G401.6 (cell line): Measurements from ENCODE around the gene AMDHD1.
A peak's percentile ranks its signal among the peaks of the same experiment; 100 is the strongest.

Source experiments
- FAIRE-seq: peaks from 2 replicates; lab custom pipeline; 2012; peaks lifted over from hg19 to GRCh38; lab: Jason Lieb, UNC

AMDHD1 gene

GRCh38 chr12:95943330-95943842 is at the start of gene AMDHD1:
Gene AMDHD1, plus strand, starts transcription at chr12:95943331. Its CDS starts 68 bp downstream, at chr12:95943399.
- no peak for FAIRE-seq

DNA sequence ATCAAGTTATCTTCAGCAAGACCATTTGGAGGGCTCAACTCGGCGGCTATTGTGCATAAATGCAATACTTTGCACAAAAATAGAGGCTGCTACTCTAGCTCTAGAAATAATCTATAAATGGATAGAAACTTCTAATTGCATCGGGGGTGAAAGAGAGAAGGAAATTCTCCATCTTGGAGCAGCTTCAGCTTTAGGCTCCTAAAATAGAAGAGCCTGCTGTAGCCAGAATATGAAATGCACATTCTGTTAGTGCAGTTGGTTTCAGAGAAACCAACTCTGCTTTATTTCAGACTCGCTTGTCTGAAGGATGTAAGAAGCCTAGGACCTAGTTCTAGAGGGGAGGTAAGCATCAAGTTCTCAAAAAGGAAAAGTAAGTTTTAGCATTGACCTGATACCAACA is 46.3 kb upstream of the AMDHD1 start:
- FAIRE-seq: no peak

- no peak for FAIRE-seq
These were observed 45.0 kb upstream of the AMDHD1 start for GRCh38 chr12:95898081-95898480.

DNA sequence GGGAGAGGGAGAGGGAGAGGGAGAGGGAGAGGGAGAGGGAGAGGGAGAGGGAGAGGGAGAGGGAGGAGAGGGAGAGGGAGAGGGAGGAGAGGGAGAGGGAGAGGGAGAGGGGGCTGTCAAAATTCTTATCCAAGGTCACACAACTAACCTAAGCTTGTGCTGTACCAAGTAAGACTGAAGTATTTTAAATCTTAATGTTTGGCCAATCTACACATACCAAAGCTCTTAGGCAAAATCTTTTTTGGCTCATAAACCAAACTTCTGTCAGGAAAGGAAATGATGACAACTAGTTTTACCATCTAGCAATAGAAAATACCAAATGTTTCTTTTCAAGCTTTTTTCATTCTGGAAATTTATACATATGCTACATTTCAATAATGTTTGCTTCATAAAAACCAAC is 34.6 kb upstream of the AMDHD1 start:
- FAIRE-seq: no peak

DNA sequence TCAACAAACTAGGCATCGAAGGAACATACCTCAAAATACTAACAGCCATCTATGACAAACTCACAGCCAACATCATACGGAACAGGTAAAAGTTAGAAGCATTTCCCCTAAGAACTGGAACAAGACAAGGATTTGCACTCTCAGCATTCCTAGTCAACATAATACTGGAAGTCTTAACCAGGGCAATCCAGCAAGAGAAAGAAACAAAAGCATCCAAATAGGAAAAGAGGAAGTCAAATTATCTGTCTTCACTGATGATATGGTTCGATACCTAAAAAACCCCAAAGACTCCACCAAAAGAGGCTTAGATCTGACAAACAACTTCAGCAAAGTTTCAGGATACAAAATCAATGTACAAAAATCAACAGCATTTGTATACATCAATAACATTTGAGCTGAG is 33.3 kb upstream of the AMDHD1 start:
- no peak for FAIRE-seq

DNA sequence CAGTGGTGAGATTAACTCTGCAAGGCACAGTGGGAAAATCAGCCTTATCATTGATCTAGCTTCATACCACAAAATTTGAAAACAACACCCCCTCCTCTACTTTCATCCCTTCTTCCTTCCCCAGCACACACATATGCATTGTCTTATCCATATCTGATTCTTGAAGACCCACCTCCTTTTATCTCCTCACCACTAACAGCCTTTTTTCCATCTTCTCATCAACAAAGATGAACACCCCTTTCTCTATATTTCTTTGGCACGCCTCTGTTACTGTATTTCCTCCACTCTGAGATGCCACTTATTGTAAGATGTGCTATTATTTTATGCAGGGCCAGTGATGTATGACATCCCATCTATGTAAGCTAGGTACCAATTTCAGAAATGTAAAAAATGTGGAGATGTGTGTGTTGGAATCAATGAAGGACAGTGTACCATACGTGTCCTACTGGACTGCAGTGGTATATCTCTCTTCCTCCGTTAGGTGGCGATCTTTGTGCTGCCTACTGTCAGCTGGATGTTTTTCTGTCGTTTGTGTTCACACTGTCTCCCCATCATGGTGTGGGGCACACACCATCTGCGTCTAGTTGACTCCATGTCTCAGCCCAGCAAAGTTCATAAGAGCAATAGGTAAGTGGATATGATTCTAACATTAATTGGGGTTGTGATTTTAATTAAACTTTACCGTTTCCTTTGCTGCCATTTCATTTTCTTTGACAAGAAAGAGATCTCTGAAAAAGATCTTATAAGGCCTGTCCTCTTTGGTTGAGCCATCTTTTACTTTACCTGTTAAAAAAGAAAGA is 24.7 kb upstream of the AMDHD1 start:
- FAIRE-seq: peak; percentile 93

- FAIRE-seq: no peak
These were observed 24.0 kb upstream of the AMDHD1 start for GRCh38 chr12:95919110-95919509.

- FAIRE-seq: no peak
These were observed 20.9 kb upstream of the AMDHD1 start for GRCh38 chr12:95922231-95922630.

- no peak for FAIRE-seq
These were observed 2.6 kb upstream of the AMDHD1 start for GRCh38 chr12:95940514-95940913.

DNA sequence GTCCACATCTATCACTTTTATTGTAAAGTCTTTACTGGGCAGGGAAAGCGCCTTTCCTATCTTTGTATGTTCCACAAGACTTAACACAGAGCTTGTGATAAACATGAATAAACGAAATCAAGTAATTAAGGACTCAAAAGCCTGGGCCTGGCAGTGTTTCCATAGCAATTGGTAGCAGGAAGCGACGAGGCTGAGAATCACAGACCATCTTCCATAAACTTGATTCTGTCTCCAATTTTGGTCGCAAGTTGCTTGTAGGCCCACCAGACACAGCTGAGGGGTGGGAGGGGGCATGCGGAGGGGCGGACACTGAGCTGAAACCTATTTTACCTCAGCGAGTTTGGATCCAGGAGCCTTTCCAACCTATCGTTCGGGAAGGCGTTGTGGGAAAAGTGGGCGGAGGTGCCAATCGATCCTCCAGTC is 1.0 kb upstream of the AMDHD1 start:
- no peak for FAIRE-seq

- no peak for FAIRE-seq
These were observed 404 bp upstream of the AMDHD1 start, which contains the start of gene CCDC38 for GRCh38 chr12:95942524-95943329. Gene CCDC38, minus strand, starts transcription at chr12:95942614. Its CDS starts 6,105 bp downstream, at chr12:95936509.

- no peak for FAIRE-seq
These were observed 1.1 kb downstream of the AMDHD1 start for GRCh38 chr12:95944108-95944704.

DNA sequence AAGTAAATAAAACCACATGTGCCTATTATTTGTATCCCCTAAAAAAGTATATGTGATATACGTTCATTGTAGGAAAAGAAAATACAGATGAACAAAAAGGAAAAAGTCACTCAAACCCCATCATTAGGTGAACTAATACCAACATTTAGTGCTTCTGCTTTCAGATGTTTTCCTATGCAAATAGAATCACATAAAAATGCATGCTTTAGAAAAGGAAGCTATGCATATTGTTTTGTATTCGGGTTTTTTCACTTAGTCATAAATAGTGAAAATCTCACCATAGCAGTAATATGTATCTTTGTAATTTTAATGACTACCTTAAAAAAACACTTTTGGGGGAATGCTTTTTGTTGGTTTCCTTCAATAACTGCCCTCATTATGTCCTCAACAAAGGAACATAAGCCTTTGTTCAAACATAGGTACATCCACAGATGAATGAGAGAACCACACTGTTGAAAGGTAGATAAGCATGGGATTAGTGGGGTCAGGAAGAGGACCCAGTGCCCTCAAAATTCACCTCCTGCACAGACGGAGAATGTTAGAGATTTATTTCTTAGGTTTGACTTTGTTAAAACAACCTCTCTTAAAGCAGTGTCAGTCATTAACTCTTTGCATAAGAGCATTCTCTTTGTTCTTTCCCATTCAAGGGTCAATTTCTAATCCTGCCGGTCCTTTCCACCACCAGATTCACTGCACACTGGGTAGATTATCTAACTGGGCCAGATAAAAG is 6.5 kb downstream of the AMDHD1 start:
- no peak for FAIRE-seq

GRCh38 chr12:95951515-95951914 is 8.4 kb downstream of the AMDHD1 start:
- no peak for FAIRE-seq

DNA sequence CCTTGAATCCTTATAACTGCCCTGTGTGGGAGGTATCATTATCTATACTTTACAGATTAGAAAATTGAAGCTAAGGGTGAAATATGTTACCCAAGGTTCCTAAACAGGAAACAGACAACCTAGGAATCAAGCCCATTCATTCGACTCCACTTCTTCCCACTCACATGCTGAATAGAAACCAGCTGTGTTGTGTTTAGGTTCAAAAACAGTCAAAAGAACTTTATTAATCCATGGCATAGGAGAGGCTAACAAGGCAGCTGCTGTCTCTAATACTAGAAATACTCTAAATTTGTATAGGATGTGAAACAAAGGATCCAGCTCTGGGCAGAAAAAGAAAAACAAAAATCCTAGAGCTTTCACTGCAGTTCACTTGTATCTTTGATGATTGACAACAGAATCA is 9.9 kb downstream of the AMDHD1 start:
- no peak for FAIRE-seq

- FAIRE-seq: no peak
These were observed 12.5 kb downstream of the AMDHD1 start for GRCh38 chr12:95955549-95956159.

DNA sequence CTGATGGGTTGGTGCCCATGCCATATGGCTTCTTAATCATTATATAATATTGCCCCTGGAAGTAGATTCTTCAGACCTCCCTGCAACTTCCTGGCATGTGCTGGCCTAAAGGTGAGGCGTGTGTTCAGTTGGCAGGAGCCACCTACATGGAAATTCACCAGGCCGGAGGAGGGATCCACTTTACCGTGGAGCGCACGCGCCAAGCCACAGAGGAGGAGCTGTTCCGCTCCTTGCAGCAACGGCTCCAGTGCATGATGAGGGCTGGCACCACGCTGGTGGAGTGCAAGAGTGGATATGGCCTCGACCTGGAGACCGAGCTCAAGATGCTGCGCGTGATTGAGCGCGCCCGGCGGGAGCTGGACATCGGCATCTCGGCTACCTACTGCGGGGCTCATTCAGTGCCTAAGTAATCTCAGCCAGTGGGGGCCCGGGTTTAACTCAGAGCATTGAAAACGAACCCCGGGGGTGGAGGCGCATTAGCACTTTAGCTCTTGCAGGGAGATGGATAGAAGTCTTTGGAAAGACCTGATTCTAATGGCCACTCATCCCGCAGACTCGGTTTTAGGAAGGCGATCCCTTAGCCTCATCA is 13.5 kb downstream of the AMDHD1 start:
- FAIRE-seq: no peak

DNA sequence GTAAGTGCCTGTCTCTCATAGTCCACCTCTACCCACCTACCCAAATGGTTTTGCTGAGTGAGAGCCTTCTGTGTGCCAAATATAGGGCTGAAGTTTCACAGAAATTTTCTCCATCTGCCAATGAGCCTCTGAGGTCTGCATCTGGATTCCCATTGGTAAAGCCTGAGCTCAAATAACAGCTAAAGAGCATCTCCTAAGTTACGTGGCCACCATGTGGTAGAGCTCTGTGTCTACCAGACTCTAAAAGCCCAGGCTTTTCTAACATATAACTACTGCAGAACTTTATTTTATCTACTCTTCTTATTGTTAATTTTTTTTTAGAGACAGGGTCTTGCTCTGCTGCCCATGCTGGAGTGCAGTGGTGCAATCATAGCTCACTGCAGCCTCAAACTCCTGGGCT is 16.0 kb downstream of the AMDHD1 start:
- FAIRE-seq: peak; percentile 81

GRCh38 chr12:95960241-95960640 is 17.1 kb downstream of the AMDHD1 start:
- FAIRE-seq: no peak

DNA sequence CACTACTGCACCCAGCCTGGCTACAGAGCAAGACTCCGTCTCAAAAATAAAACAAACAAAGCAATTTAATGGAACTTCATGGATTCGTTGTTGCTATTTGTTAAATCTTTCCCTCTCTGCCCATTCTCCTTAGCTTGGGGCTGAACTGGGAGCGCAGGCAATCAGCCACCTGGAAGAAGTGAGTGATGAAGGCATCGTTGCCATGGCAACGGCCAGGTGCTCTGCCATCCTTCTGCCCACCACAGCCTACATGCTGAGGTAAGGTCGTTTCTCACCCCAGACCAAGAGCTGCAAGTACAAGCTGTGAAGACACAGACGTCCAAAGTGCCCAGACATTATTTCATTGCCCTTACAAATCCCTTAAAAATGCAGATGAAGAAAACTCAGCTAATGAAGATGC is 19.1 kb downstream of the AMDHD1 start:
- FAIRE-seq: no peak

DNA sequence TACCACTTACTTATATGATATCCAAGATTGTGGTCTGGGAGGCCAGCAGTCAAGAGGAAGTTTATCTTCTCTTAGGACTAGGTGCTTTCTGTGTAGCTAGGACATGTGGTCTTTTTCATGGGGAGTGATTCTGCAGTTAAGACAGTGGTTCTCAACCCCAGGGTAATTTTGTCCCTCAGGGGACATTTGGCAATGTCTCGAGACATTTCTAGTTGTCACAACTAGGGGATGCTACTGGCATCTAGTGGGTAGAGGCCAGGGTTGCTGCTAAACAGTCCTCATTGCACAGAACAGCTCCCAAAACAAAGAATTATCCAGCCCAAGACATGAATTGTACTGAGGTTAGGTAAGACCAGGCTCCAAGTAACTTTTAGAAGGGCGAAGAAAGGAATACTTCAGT is 20.0 kb downstream of the AMDHD1 start:
- no peak for FAIRE-seq
